HG02642 (cell line): Measurements from ENCODE around the gene SLC11A1.

ENCODE experiments used
- ATAC-seq: cut with Tn5 transposase; IDR thresholded peaks from one replicate; pipeline ENCODE4 v1.9.1; 2021; ENCODE audit warnings: mild to moderate bottlenecking; ENCODE audit not compliant: unreplicated experiment, poor library complexity

SLC11A1 gene

DNA sequence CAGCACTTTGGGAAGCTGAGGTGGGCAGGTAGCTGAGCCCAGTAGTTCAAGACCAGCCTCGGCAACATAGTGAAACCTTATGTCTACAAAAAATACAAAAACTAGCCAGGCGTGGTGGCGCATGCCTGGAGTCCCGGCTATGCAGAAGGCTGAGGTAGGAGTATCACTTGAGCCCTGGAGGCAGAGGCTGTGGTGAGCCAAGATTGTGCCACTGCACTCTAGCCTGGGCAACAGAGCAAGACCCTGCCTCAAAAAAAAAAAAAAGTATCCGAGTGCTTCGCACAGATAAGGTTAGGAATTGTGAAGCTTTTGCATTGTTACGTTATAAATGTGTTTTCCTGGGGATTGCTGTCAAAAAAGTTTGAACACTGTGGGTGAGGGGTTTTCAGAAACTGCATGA lies 21.7 kb downstream of the SLC11A1 start:
- no peak for ATAC-seq

DNA sequence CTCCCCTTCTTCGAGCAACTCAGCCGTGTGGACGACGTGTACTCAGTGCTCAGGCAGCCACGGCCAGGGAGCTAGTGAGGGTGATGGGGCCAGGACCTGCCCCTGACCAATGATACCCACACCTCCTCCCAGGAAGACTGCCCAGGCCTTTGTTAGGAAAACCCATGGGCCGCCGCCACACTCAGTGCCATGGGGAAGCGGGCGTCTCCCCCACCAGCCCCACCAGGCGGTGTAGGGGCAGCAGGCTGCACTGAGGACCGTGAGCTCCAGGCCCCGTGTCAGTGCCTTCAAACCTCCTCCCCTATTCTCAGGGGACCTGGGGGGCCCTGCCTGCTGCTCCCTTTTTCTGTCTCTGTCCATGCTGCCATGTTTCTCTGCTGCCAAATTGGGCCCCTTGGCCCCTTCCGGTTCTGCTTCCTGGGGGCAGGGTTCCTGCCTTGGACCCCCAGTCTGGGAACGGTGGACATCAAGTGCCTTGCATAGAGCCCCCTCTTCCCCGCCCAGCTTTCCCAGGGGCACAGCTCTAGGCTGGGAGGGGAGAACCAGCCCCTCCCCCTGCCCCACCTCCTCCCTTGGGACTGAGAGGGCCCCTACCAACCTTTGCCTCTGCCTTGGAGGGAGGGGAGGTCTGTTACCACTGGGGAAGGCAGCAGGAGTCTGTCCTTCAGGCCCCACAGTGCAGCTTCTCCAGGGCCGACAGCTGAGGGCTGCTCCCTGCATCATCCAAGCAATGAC lies 22.4 kb downstream of the SLC11A1 start:
- ATAC-seq: no peak

DNA sequence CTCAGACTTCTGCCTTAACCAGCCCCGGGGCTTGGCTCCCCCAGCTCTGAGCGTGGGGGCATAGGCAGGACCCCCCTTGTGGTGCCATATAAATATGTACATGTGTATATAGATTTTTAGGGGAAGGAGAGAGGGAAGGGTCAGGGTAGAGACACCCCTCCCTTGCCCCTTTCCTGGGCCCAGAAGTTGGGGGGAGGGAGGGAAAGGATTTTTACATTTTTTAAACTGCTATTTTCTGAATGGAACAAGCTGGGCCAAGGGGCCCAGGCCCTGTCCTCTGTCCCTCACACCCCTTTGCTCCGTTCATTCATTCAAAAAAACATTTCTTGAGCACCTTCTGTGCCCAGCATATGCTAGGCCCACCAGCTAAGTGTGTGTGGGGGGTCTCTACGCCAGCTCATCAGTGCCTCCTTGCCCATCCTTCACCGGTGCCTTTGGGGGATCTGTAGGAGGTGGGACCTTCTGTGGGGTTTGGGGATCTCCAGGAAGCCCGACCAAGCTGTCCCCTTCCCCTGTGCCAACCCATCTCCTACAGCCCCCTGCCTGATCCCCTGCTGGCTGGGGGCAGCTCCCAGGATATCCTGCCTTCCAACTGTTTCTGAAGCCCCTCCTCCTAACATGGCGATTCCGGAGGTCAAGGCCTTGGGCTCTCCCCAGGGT lies 23.1 kb downstream of the SLC11A1 start:
- no peak for ATAC-seq

DNA sequence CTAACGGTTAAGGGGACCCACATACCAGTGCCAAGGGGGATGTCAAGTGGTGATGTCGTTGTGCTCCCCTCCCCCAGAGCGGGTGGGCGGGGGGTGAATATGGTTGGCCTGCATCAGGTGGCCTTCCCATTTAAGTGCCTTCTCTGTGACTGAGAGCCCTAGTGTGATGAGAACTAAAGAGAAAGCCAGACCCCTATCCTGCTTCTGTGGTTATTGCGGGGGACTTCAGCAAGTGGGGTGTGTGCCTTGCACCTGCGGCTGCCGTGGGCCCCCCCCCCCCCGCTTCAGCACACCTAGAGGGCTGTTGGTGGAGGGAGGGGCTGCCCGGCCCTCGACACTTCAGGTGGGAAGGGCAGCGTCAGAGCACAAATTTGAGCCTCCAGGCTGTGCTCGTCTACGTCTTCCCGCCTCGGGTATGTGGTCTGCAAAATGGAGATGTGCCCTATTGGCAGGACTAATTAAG lies 23.7 kb downstream of the SLC11A1 start:
- peak; percentile 21 for ATAC-seq

DNA sequence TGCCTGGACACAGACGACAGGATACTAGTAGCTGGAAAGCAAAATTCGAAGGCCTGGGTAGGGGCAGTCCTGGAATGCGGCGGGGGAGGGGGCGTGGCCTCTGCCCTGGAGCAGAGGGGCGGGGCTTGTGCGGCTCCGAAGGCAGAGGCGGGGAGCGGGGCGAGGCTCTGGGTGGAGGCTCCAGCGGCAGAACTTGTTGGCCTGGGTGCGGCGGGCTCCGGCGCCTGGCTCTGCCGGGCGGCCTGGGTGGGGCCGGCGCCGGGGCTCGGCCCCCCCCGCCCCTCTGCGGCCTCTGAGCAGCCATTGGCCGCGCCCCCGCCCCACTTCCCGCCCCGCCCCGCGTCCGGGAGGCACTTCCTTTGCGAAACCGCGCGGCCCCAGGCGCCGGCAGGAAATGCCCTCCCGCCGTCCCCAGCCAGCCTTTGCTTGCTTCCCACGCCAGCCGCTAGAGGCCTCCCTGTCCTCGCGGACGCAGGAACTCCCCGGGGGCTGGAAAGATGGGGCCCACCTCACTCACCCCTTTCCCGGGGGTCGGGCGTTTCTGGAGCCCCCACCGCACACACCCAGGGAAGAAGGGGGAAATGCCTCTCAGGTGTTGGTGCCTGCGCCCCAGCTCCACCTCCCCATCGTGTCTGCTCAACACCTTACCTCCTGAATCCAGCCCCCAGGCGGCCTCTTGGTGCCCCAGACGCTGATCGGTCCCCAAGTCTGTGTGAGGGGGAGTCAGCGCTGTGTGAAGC lies 24.3 kb downstream of the SLC11A1 start:
- peak; percentile 87 for ATAC-seq

DNA sequence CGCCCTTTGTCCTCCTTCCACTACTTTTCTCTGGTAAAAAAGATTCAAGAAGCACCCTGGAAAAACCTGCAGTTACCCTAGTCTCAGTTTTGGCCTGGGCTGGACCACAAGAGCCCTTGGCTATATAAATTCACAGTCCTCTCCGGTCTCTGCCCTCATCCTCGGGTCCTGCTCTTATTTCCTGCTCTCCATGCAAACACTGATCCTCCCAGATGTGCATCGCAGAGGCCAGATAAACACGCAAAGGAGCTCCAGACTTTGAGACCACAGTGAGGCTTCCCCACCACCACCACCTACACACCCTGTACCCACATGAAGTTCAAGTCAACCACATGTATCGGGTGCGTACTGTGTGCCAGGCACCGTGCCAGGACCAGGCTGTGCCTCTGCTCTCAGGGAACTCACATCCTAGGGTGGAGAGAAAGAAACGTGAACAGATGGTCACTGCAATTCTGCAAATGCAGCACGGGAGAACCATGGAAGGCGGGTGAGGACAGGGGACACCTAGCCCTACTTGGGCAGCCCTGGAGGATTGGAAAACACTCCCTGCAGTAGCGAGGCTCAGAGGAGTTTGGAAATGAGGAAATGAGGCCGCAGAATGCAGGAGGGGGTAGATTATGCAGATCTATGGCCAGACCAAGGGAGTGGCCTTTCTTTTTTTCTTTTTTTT lies 25.0 kb downstream of the SLC11A1 start:
- no peak for ATAC-seq

DNA sequence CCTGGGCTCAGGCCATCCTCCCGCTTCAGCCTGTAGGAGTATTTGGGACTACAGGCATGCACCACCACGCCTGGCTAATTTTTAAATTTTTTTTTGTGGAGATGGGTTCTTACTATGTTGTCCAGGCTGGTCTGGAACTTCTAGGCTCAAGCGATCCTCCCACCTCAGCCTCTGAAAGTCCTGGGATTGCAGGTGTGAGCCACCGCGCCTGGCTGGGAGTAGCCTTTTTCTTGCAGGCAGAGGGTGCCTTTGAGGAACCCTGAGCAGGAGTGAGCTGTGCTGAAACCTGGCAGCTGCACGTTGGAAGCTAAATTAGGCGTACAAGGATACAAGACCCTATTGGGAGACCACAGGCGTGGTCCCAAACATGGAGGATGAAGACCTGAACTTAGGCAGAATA lies 25.6 kb downstream of the SLC11A1 start:
- ATAC-seq: no peak

DNA sequence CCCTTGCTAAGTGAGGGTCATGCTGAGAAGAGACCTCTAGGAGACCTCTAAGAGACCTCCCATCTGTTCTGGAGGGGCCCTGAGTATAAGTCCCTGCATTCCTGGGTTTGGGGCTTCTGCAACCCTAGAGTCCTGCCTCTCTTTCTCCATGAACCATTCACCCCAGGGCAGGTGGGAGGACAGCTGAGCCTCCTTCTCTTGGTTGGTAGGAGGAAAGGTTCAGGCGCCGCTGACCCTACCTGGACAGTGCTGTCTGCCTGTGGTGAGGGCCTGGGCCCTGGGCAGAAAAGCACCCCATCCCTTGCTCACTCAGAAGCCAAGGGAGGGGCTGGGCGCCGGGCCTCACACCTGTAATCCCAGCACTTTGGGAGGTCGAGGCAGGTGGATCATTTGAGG lies 36.2 kb downstream of the SLC11A1 start:
- ATAC-seq: no peak

DNA sequence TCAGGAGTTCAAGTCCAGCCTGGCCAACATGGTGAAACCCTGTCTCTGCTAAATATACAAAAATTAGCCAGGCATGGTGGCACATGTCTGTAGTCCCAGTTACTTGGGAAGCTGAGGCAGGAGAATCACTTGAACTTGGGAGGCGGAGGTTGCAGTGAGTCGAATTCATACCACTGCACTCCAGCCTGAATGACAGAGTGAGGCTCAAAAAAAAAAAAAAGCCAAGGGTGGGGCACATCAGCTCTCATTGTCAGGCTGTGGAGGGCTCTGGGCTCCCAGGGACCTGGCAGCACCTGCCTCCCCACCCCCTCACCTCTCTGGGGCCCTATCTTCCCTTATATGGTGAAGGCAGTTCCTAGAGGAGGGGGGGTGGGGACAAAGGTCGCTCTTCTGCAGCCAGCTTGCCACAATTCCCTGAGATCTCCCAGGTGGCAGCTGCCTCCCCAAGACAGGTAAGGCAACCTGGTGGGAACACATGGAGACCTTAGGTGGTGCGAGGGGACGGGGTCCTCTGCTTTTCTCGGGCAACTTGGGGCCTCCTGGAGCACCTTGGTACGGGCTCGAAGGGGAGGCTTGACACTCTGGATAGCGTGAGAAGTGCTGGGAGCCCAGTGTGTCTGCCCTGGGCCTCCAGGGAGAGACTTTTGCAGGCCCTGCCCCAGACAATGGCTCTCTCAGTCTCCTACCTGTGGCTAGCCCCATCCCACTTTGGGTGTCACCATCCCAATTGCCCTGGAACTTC lies 36.8 kb downstream of the SLC11A1 start, which contains the start of gene VIL1:
Gene VIL1, plus strand, starts transcription at position 407 of the 742 bp plus-strand sequence. CDS start 4,656 bp downstream, outside the sequence.
- no peak for ATAC-seq

DNA sequence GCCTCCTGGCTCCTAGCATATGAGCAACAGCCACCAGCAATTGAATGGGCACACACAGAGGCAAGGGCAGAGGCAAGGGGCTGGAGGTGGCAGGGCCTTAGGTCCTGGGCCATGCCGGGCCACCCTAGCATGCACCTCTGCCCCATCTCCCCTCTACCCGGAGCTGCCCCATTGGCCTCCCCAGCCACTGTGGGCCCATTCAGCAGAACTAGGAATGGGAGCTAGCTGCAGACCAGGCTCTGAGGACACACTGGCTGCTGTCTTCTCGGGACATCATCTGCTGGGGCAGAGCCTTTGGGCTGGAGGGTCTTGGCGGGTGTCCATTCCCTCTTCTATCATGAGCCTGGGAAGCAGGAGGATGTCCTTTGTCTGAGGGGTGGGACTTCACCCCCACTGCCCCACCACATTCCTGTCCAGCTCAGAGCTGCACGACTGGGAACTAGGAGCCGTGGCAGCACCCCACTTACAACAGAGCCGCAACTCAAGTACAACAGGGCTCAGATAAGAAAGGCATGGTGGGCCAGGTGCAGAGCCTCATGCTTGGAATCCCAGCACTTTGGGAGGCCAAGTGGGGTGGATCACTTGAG lies 37.6 kb downstream of the SLC11A1 start:
- ATAC-seq: no peak

DNA sequence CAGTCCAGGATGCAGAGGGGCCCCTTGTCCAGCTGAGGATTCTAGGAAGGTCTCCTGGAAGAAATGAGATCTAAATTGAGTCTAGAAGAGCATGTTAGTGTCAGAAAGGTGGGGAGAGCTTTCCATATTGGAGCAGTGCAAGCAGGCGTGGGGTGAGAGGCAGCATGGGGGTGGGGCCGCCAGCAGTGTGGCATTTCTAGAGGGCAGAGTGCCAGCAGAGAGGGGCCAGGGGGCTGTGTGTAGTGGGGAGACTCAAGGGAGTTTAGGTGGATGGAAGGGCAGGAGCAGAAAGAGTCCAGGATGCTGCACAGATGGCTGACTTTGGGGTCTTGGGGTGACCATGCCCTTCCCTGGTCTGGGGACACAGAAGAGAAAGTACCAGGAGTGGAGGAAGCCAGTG lies 39.0 kb downstream of the SLC11A1 start:
- no peak for ATAC-seq

DNA sequence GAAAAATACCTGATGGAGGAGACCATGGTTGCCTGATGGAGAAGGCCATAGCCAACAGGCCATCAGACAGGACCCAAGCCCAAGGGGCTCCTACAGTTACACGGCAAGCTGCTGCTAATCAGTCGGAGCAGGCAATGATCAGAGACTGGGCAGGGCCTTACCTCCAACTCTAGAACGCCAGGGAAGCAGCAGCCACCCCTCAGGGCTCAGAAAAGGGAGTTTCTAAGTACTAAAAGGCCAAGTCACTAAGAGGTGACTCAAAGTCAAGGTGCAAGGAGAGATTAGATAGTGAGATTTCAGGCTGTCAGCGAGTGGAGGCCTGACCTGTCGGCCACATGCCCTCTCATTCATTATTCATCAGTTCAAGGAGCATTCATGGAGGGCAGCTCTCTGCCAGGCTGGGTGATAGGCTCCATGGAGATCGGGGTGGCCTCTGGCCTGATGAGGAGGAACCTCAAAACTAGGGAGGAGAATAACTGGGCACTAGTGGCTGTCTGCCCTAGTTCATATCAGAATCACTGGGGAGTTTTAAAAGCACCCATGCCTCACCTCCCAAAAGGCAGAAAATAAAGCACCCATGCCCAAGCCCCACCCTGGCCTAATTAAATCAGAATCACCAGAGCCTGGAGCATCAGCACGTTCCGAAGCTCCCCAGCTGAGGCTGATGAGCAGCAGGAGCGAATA lies 40.5 kb downstream of the SLC11A1 start:
- ATAC-seq: no peak

DNA sequence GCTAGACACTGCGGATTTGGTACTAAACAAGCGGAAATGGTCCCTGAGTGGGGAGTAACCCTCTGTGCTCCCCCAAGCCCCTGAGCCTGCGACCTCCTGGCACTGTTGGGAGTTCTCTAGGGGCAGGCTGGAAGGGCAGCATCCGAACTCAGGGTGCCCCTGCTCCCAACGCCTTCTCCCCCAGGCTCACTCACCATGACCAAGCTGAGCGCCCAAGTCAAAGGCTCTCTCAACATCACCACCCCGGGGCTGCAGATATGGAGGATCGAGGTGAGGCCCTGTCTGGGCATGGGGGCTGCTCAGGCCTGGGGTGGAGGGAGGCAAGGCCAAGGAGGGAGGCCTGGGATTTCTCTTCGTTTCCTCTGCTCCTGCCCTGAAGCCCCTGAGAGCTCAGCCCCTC lies 41.5 kb downstream of the SLC11A1 start:
- ATAC-seq: no peak

DNA sequence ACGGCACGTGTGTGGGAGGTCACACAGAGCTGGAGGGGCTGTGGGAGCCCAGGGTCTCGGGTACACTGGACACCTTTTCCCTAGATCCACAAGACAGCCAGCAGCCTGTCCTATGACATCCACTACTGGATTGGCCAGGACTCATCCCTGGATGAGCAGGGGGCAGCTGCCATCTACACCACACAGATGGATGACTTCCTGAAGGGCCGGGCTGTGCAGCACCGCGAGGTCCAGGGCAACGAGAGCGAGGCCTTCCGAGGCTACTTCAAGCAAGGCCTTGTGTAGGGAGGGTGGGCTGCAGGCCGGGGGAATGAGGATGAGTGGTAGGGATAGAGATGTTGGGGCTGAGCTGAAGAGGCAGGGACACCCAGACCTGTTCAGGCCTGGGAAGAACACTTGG lies 43.5 kb downstream of the SLC11A1 start:
- ATAC-seq: no peak

DNA sequence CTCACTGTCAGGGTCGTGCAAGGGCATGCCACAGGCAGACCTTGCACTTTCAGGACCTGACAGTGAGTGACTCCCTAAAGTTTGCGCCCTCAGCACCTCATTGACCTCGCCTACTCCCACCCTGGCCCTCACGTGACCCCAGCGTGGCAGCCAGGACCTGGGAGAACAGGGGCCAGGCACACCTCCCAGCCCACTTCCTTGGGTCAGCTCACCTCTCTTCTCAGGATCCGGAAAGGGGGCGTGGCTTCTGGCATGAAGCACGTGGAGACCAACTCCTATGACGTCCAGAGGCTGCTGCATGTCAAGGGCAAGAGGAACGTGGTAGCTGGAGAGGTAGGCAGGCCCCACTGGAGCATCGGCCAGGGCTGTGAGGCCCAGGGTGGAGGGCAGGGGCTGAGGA lies 45.7 kb downstream of the SLC11A1 start:
- ATAC-seq: no peak

DNA sequence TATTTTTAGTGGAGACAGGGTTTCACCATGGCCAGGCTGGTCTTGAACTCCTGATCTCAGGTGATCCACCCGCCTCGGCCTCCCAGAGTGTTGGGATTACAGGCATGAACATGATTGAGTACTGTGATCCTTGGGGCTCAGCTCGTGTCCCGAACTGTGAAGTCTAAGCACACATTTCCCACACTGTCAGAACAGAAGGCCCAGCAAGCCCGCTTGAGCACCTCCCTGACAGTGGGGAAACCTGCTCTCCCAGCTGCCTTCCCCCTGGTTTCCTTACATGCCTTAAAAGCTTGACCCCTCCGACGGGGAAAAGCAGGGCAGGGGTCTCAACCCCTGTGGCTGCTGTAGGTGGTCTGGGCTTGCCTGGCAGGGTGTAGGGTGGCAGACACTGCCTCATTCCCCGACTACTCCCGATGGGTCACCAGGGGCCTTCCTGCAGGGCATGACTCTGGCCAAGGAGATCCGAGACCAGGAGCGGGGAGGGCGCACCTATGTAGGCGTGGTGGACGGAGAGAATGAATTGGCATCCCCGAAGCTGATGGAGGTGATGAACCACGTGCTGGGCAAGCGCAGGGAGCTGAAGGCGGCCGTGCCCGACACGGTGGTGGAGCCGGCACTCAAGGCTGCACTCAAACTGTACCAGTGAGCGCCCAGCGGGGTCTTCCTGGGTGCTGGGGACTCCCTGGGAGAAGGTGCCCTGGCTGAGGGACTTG lies 46.9 kb downstream of the SLC11A1 start:
- no peak for ATAC-seq

DNA sequence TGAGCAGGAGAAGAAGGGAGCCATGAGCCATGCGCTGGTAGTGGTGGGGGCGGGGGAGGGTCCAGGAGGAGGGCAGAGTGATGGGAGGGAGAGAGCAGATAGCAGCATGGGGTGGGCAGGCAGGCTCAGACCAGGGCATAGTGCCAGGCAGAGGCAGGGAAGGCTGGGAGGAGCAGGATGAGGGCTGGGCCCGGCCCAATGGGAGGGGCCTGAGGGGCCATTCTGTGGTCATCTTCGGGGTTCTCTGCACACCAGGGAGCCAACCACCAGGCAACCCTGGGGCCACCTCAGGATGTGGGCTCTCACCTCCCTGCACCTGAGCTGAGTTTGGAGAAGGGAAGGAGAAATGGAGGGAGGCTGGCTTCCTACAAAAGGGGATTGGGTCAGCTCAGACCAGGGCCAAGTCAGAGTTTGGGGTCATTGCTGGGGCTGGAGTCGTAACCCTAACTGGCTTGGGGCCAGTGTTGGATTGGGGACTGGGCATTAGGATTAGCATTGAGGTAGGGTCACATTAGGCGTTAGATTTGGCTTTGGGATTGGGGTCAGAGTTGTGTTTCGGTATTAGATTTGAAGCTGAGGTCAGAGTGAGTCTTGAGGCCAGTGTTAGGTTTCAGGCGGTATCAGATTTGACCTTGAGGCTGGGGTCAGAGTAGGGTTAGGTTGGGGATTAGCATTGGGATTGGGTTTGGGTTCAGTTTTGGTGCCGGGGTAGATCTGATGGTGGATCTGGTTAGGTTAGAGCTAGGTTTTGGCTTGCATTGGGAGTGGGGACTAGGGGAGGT lies 48.0 kb downstream of the SLC11A1 start:
- no peak for ATAC-seq

DNA sequence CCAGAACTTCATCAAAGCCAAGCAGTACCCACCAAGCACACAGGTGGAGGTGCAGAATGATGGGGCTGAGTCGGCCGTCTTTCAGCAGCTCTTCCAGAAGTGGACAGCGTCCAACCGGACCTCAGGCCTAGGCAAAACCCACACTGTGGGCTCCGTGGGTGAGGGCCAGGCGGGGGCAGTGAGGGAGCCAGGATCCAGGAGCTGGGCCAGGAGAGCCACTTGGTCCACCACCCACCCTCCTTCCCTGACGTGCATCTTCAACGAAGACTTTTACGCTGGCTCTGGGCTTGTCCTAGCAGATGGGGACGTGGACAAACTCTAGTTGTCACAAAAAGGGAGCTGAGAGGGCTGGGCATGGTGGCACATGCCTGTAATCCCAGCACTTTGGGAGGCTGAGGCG lies 48.6 kb downstream of the SLC11A1 start:
- ATAC-seq: no peak
